ENCODE data around the gene PDE7B. TPM values are rescaled to one million over a fixed set of nuclear protein-coding genes. Genes with fewer than 3 reads are reported as not detected.

Gene PDE7B
- total and polyA plus RNA-seq, 2 of the 13 experiments (the other 11 are each of a cell fraction or from before 2014, with no cell fraction given), result not detected

DNA sequence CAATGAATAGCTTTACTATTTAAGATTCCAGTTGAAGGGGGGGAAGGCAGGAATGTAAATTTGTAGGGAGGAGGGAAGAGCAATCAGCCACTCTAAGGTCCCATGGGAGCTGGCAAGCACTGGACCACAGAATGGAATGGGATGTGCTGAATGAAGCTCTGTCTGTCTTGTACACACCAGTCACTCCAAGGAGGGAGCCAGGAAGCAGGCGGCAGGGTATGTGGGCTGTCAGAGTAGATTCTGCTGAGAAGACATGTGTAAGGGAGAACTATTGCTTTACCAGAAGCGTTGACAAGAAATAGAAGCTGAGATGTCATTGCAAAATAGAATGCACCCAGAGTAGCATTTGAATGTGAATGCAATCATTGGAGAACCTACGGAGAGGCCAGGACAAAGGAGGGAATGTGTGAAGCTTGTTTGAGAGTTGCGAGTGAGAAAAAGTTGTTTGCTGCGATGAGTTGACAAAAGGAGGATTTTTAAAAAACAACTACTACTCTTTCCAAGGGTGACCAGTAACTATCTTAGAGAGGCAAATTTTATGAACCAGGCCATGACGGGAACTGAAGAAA is 25.2 kb upstream of the PDE7B start (continued):
- TF ChIP-seq ZNF546 (CRISPR knock-in tag; conservative IDR thresholded peaks at IDR 0.05), result no peak
- TF ChIP-seq SP5 (CRISPR knock-in tag; IDR thresholded peaks at IDR 0.05; ENCODE audit: borderline replicate concordance, low read depth), result no peak
- TF ChIP-seq, protein P1, sequence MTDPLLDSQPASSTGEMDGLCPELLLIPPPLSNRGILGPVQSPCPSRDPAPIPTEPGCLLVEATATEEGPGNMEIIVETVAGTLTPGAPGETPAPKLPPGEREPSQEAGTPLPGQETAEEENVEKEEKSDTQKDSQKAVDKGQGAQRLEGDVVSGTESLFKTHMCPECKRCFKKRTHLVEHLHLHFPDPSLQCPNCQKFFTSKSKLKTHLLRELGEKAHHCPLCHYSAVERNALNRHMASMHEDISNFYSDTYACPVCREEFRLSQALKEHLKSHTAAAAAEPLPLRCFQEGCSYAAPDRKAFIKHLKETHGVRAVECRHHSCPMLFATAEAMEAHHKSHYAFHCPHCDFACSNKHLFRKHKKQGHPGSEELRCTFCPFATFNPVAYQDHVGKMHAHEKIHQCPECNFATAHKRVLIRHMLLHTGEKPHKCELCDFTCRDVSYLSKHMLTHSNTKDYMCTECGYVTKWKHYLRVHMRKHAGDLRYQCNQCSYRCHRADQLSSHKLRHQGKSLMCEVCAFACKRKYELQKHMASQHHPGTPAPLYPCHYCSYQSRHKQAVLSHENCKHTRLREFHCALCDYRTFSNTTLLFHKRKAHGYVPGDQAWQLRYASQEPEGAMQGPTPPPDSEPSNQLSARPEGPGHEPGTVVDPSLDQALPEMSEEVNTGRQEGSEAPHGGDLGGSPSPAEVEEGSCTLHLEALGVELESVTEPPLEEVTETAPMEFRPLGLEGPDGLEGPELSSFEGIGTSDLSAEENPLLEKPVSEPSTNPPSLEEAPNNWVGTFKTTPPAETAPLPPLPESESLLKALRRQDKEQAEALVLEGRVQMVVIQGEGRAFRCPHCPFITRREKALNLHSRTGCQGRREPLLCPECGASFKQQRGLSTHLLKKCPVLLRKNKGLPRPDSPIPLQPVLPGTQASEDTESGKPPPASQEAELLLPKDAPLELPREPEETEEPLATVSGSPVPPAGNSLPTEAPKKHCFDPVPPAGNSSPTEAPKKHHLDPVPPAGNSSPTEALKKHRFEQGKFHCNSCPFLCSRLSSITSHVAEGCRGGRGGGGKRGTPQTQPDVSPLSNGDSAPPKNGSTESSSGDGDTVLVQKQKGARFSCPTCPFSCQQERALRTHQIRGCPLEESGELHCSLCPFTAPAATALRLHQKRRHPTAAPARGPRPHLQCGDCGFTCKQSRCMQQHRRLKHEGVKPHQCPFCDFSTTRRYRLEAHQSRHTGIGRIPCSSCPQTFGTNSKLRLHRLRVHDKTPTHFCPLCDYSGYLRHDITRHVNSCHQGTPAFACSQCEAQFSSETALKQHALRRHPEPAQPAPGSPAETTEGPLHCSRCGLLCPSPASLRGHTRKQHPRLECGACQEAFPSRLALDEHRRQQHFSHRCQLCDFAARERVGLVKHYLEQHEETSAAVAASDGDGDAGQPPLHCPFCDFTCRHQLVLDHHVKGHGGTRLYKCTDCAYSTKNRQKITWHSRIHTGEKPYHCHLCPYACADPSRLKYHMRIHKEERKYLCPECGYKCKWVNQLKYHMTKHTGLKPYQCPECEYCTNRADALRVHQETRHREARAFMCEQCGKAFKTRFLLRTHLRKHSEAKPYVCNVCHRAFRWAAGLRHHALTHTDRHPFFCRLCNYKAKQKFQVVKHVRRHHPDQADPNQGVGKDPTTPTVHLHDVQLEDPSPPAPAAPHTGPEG (CRISPR knock-in tag; IDR thresholded peaks at IDR 0.05), result no peak
- no peak for TF ChIP-seq CBX2 (IDR thresholded peaks at IDR 0.05; ENCODE audit: low read depth, low read length)
- TF ChIP-seq CBX2 (CRISPR knock-in tag; IDR thresholded peaks at IDR 0.05; ENCODE audit: low read depth), result no peak
- TF ChIP-seq, protein P2, sequence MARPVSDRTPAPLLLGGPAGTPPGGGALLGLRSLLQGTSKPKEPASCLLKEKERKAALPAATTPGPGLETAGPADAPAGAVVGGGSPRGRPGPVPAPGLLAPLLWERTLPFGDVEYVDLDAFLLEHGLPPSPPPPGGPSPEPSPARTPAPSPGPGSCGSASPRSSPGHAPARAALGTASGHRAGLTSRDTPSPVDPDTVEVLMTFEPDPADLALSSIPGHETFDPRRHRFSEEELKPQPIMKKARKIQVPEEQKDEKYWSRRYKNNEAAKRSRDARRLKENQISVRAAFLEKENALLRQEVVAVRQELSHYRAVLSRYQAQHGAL (CRISPR knock-in tag; IDR thresholded peaks at IDR 0.05; ENCODE audit: not compliant biosample characterization), result no peak
- TF ChIP-seq, protein P3, sequence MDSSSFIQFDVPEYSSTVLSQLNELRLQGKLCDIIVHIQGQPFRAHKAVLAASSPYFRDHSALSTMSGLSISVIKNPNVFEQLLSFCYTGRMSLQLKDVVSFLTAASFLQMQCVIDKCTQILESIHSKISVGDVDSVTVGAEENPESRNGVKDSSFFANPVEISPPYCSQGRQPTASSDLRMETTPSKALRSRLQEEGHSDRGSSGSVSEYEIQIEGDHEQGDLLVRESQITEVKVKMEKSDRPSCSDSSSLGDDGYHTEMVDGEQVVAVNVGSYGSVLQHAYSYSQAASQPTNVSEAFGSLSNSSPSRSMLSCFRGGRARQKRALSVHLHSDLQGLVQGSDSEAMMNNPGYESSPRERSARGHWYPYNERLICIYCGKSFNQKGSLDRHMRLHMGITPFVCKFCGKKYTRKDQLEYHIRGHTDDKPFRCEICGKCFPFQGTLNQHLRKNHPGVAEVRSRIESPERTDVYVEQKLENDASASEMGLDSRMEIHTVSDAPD (CRISPR knock-in tag; IDR thresholded peaks at IDR 0.05), result no peak
- no peak for TF ChIP-seq NR2F2 (IDR thresholded peaks at IDR 0.05; ENCODE audit: borderline replicate concordance, low read depth)
